ENCODE results near the gene PCDHGA7. TPM values are rescaled to one million over a fixed set of nuclear protein-coding genes. Genes with fewer than 3 reads are reported as not detected.
"Not testable (repeated sequence)": the region's sequence is repeated elsewhere in the genome, so short reads cannot be mapped to it uniquely, and the experiment has no call there.

The PCDHGA7 gene
- 1 to 10 TPM; 1.7 to 2.1 (median 1.9) TPM for polyA plus RNA-seq (ENCODE audit: insufficient read depth in 1 of 5, insufficient read length in 5 of 5, low replicate concordance in 1 of 5)
- long read RNA-seq, donor 1, full-length matches to known transcripts = 4 of 4 reads
- long read RNA-seq, donor 1, partial matches to known transcripts = 0 of 4 reads
- long read RNA-seq, donor 1, other reads (novel, unspliced or antisense) = 0 of 4 reads
- long read RNA-seq, donor 2 = 0 reads
- long read RNA-seq, donor 3, full-length matches to known transcripts = 4 of 4 reads
- long read RNA-seq, donor 3, partial matches to known transcripts = 0 of 4 reads
- long read RNA-seq, donor 3, other reads (novel, unspliced or antisense) = 0 of 4 reads
- long read RNA-seq, donor 4, partial matches to known transcripts = 0 of 1 reads
- long read RNA-seq, donor 4, other reads (novel, unspliced or antisense) = 0 of 1 reads
- long read RNA-seq, donor 5, partial matches to known transcripts = 0 of 2 reads
- long read RNA-seq, donor 5, other reads (novel, unspliced or antisense) = 0 of 2 reads
- long read RNA-seq, donor 6, full-length matches to known transcripts = 2 of 2 reads
- long read RNA-seq, donor 6, partial matches to known transcripts = 0 of 2 reads
- long read RNA-seq, donor 6, other reads (novel, unspliced or antisense) = 0 of 2 reads
- long read RNA-seq, donor 7, partial matches to known transcripts = 0 of 2 reads
- long read RNA-seq, donor 7, other reads (novel, unspliced or antisense) = 0 of 2 reads
- long read RNA-seq, donor 8 = 0 reads

DNA sequence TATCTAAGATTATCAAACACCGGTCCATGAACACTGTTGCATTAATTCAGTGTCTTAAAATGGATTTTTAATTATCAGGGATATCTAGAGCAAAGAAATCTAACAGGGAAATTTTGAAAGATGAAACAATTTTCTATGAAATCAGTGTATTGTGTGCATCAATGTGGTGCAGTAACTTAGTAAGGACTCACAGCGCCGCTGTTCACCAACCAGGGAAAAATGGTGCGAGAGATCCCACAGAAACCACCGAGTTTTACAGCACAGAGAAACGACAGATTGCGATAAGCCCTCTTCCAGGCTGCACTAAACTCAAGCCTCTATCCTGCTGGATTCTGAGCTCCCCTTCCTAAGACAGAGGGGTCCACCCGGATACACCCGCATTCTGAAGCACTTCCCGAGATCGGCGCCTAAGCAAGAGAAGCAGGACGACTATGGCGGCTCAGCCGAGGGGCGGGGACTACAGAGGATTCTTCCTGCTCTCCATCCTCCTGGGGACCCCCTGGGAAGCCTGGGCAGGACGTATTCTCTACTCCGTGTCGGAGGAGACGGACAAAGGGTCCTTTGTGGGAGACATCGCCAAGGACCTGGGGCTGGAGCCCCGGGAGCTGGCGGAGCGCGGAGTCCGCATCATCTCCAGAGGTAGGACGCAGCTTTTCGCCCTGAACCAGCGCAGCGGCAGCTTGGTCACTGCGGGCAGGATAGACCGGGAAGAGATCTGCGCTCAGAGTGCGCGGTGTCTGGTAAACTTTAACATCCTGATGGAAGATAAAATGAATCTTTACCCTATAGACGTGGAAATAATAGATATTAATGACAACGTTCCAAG is at the start of gene PCDHGA7:
Gene PCDHGA7, plus strand, starts transcription at position 274 of the 826 bp plus-strand sequence. Its CDS starts 158 bp downstream, at position 432.
- no peak for DNase-seq

DNA sequence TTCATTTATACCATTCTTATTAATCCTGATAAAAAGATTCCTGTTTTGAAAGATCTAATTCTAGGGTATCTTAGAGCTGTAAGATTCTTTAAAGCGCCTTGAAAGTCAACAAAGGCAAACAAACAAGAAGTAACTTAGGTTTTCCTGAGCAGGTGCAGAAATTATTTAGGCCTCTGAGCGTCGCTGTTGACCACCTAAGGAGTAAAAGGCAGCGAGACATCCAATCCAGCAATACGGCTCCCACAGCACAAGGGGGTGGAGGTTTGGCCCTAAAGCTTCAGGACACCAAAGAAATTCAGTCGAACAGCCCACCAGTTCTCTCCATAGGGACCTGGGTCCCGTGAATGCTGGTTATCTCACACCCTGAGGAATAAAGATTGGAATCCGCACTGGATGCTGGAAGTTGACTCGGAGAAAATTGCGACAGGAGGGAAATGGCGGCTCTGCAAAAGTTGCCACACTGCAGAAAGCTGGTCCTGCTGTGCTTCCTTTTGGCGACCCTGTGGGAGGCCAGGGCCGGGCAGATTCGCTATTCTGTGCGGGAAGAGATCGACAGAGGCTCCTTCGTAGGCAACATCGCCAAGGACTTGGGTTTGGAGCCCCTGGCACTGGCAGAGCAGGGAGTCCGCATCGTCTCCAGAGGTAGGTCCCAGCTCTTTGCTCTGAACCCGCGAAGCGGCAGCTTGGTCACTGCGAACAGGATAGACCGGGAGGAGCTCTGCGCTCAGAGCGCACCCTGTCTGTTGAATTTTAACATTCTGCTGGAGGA is 43.8 kb upstream of the PCDHGA7 start, which contains the start of gene PCDHGA2:
Gene PCDHGA2, plus strand, starts transcription at position 223 of the 769 bp plus-strand sequence.
- peak in 1 of 2 donors; percentile 23 for DNase-seq

DNA sequence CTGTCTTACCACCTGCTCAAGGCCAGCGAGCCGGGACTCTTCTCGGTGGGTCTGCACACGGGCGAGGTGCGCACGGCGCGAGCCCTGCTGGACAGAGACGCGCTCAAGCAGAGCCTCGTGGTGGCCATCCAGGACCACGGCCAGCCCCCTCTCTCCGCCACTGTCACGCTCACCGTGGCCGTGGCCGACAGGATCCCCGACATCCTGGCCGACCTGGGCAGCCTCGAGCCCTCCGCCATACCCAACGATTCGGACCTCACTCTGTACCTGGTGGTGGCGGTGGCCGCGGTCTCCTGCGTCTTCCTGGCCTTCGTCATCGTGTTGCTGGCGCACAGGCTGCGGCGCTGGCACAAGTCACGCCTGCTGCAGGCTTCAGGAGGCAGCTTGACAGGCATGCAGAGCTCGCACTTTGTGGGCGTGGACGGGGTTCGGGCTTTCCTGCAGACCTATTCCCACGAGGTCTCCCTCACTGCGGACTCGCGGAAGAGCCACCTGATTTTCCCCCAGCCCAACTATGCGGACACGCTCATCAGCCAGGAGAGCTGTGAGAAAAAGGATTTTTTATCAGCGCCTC is 41.7 kb upstream of the PCDHGA7 start:
- DNase-seq = not testable (repeated sequence)

DNA sequence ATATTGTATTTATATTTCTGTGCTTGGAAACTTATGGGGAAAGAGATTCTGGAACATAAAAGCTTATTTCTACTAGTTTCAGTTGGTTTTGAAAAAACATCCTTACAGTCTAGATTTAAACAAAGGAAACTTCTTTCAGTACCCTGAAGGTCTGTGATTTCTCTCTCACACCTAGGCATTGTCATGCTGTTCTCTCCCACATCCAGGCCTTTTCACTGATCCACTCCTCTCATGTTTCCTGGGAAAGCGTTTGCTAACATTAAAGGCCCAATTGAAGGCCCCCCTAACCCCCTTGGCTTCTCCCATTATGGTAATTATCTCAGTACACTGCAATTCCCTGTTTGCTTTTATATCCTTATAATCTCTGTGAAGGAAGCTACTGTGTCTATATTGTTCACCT is 39.8 kb upstream of the PCDHGA7 start:
- DNase-seq = no peak

DNA sequence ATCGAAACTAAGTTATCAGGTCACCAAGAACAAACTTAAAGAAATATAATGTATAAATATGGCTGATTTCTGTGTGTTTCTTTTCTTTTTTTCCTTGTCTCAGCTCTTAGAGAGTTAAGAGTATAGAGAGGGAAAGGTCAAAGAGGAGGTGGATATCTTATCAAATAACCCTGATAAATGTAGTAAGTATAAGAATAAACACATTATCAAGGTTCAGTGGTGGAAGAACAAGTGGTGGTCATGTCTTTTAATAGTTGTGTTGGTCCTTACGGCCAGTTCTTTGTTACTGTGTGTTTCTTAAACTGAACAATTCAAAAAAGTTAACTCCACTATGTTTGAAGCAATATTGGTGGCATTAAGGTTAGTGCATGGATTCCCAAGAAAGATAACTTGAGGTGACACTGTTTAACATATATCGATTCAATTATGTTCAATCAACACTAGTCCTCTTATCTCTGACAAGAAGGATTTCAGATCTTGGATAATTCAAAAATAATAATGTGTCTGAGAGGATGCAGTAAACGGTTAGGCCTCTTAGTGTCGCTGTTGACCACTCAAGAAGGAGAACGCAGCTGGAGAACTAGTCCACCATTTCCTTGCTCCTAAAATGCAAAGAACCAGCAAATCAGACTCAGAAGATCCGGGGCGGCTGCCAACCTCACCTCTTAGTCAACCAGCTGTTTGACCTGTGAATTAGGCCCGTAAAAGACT is 39.1 kb upstream of the PCDHGA7 start, which contains the start of gene PCDHGA3:
Gene PCDHGA3, plus strand, starts transcription at position 588 of the 711 bp plus-strand sequence. CDS start 205 bp downstream, outside the sequence.
- no peak for DNase-seq

DNA sequence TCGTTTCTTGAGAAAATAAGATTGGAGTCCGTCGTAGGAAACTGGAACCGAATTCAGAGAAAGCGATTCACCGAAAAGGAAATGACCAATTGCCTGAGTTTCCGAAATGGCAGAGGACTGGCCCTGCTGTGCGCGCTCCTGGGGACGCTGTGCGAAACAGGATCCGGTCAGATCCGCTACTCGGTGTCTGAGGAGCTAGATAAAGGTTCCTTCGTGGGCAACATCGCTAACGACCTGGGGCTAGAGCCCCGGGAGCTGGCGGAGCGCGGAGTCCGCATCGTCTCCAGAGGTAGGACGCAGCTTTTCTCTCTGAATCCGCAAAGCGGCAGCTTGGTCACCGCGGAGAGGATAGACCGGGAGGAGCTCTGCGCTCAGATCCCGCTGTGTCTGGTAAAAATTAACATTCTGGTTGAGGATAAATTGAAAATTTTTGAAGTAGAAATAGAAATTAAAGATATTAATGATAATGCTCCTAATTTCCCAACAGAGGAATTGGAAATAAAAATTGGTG is 38.5 kb upstream of the PCDHGA7 start:
- DNase-seq = no peak

DNA sequence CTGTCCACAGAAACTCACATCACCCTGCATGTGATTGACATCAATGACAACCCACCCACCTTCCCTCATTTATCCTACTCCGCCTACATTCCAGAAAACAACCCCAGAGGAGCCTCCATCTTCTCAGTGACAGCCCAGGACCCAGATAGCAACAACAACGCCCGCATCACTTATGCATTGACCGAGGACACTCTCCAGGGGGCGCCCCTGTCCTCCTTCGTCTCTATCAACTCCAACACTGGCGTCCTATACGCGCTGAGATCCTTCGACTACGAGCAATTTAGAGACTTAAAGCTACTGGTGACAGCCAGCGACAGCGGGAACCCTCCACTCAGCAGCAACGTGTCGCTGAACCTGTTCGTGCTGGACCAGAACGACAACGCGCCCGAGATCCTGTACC is 37.2 kb upstream of the PCDHGA7 start:
- DNase-seq = no peak

DNA sequence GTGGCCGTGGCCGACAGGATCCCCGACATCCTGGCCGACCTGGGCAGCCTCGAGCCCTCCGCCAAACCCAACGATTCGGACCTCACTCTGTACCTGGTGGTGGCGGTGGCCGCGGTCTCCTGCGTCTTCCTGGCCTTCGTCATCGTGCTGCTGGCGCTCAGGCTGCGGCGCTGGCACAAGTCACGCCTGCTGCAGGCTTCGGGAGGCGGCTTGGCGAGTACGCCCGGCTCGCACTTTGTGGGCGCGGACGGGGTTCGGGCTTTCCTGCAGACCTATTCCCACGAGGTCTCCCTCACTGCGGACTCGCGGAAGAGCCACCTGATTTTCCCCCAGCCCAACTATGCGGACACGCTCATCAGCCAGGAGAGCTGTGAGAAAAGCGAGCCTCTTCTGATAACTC is 36.5 kb upstream of the PCDHGA7 start:
- DNase-seq = not testable (repeated sequence)

DNA sequence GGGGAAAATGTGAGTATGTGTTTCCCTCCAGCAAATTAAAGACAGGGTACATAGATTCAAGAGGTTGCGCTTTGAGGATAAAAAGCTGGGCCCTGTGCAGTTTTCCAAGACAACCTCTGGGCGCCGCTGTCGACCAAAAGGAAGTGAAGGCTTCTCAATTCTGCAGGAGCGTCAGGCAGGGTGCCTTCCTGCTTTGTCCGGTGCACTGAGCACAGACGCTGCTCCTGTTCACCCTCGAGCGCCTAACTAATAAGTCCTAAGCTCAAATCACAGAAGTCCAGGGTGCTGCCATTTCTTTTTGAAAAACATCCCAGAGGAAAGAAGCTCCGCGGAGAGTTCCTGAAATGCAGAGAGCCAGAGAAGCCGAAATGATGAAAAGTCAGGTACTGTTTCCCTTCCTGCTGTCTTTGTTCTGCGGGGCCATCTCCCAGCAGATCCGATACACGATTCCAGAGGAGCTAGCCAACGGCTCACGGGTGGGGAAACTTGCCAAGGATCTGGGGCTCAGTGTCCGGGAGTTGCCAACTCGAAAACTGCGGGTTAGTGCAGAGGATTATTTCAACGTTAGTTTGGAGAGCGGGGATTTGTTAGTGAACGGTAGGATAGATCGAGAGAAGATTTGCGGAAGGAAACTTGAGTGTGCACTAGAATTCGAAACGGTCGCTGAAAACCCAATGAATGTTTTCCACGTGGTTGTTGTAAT is 32.5 kb upstream of the PCDHGA7 start, which contains the start of gene PCDHGB1:
Gene PCDHGB1, plus strand, starts transcription at position 183 of the 703 bp plus-strand sequence. Its CDS starts 162 bp downstream, at position 345.
- no peak for DNase-seq

DNA sequence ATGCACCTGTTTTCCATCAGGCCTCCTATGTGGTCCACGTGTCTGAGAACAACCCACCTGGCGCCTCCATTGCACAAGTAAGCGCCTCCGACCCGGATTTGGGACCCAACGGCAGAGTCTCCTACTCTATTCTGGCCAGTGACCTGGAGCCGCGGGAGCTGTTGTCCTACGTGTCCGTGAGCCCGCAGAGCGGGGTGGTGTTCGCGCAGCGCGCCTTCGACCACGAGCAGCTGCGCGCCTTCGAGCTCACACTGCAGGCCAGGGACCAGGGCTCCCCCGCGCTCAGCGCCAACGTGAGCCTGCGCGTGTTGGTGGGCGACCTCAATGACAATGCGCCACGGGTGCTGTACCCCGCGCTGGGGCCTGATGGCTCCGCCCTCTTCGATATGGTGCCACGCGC is 31.0 kb upstream of the PCDHGA7 start:
- DNase-seq = no peak

DNA sequence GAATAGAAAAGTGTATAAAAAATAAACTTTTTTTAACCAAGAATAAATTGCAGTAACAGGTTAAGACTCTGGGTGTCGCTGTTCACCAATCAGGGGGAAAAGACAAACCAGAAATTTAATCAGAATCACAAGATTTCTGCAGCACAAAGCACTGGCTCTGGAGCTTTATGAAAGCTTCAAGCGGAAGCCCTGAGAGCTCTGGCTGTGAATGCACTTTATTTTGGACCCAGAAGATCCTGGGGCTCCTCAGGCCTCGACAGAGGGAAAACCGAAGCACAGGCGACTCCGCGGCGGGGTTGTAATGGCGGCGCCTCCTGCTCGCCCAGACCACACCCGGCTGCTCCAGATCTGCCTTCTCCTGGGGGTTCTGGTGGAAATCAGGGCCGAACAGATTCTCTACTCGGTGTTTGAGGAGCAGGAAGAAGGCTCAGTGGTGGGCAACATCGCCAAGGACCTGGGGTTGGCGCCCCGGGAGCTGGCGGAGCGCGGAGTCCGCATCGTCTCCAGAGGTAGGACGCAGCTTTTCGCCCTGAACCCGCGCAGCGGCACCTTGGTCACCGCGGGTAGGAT is 27.6 kb upstream of the PCDHGA7 start, which contains the start of gene PCDHGA4:
Gene PCDHGA4, plus strand, starts transcription at position 122 of the 570 bp plus-strand sequence. Its CDS starts 87 bp downstream, at position 209.
- DNase-seq = no peak

DNA sequence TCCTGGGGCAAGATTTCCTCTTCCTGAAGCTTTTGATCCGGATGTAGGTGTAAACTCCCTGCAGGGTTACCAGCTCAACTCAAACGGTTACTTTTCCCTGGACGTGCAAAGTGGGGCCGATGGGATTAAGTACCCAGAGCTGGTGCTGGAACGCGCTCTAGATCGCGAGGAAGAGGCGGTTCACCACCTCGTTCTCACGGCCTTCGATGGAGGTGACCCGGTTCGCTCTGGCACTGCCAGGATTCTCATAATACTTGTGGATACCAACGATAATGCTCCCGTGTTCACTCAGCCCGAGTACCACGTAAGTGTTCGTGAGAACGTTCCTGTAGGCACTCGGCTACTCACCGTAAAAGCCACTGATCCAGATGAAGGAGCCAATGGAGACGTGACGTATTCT is 26.9 kb upstream of the PCDHGA7 start:
- no peak for DNase-seq

DNA sequence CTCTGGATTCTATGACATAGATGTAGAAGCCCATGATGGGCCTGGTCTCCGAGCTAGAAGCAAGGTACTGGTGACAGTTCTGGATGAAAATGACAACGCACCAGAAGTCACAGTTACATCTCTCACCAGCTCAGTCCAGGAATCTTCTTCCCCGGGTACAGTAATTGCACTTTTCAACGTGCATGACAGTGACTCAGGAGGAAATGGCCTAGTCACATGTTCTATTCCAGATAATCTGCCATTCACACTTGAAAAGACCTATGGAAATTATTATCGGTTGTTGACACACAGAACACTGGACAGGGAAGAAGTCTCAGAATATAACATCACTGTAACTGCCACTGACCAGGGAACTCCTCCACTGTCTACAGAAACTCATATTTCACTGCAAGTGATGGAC is 26.4 kb upstream of the PCDHGA7 start:
- no peak for DNase-seq

DNA sequence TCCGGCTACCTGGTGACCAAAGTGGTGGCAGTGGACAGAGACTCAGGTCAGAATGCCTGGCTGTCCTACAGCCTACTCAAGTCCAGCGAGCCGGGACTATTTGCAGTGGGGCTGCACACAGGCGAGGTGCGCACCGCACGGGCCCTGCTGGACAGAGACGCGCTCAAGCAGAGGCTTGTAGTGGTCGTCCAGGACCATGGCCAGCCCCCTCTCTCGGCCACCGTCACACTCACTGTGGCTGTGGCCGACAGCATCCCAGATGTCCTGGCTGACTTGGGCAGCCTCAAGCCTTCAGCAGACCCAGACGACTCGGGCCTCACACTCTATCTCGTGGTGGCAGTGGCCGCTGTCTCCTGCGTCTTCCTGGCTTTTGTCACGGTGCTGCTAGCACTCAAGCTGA is 25.6 kb upstream of the PCDHGA7 start:
- no peak for DNase-seq

DNA sequence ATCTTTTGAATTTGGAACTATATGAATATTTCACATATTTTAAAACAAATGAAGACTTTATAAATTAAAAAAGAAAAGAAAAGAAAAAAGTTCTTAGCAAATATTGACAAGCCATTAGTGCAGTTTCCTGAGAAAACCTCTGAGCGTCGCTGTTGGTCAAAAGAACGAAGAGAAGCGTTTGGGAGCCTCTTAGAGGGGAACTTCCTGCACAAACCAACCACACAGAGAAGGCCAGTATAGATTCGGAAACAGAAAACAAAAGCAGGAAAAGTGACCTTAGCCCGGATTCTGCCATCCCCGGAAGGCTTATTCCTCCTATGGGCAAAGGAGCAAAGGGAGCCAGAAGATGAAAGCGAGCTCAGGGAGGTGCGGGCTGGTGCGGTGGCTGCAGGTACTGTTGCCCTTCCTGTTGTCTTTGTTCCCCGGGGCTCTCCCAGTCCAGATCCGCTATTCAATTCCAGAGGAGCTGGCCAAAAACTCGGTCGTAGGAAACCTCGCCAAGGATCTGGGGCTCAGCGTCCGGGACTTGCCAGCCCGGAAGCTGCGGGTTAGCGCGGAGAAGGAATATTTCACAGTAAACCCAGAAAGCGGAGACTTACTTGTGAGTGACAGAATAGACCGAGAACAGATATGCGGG is 22.6 kb upstream of the PCDHGA7 start, which contains the start of gene PCDHGB2:
Gene PCDHGB2, plus strand, starts transcription at position 205 of the 637 bp plus-strand sequence. Its CDS starts 142 bp downstream, at position 347.
- no peak for DNase-seq

DNA sequence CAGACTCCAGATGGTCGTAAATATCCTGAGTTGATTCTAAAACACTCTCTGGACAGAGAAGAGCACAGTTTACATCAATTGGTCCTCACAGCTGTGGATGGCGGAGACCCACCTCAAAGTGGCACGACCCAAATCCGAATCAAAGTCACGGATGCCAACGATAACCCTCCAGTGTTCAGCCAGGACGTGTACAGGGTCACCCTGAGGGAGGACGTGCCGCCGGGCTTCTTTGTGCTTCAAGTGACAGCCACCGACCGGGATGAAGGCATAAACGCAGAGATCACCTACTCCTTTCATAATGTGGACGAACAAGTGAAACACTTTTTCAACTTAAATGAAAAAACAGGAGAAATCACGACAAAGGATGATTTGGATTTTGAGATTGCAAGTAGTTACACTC is 21.9 kb upstream of the PCDHGA7 start:
- no peak for DNase-seq

DNA sequence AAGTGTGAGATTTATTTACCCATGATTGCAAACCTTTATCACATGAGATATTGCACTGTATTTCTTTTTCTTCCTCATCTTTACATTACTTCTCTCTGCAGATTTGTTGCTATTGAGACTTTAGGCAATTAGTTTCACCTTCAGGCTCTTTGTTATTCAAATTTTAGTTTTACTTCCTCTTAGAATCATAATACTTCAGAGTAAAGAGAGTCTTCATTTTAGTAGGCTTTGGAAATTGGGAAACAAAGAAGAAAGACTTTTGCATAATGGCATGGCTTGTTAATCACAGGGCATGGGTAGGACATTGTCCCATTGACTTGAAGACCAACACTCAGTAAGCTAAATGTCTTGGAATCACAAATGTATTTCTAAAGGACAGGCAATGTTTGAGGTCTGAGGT is 19.8 kb upstream of the PCDHGA7 start:
- no peak for DNase-seq

All from right lung (tissue), 10 donors.